DMS114 treated with DMSO at 0.1 percent for 48 hours (cell line): ENCODE data around the gene AGAP1.

Experiments
- DNase-seq: peaks from one replicate; lab custom pipeline; 2025; ENCODE audit not compliant: unreplicated experiment; lab: John Stamatoyannopoulos, UW

The AGAP1 gene

DNA sequence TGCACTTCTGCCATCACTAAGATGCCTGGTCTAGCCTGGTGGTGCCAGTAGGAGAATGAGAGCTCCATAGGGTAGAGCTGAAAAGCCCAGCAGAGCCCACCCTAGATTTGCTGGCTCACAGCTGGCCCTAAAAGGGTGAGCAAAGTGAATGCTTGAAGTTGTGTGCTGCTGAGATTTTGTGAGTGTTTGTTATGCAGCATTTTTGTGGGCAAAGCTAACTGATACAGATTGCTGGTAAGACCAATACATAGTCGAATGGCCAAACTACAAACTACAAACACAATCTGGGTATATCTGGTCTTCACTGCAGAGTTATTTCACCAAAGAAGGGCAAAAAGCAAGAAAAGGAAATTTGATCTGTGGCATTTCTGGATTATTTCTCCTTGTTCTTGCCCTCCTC lies 7.1 kb upstream of the AGAP1 start:
- no peak for DNase-seq

GRCh38 chr2:235489897-235490296 lies 3.9 kb upstream of the AGAP1 start:
- no peak for DNase-seq

- peak; percentile 4 for DNase-seq
Measured at GRCh38 chr2:235492850-235493344, 946 bp upstream of the AGAP1 start.

GRCh38 chr2:235493402-235493774 lies 455 bp upstream of the AGAP1 start:
- no peak for DNase-seq

DNA sequence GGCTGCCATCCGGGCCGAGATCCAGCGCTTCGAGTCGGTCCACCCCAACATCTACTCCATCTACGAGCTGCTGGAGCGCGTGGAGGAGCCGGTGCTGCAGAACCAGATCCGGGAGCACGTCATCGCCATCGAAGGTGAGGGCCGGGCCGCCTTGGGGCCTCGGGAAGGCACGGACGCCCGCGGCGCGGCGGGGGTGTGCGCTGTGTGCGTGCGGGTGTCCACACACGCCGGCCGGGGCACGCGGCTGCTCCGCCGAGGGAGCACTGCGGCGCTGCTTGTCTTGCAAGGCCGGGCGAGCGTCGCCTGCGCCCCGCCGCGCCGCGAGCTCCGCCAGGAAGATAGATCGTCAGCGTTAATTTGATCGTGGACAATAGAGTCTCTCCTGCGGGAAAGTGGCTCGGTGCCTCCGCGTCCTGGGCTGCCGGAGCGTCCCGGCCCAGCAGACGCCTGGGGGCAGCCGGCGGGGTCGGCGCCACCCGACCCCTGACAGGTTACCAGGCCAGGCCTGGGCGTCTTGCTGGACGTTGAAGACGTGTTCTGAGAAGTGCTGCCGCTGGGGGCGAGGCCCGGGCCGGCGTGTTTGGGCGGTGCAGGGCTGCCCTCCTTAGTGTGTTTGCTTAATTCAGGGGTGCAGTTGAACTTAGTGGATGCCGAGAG lies 1.0 kb downstream of the AGAP1 start:
- DNase-seq: no peak

- no peak for DNase-seq
Measured at GRCh38 chr2:235495373-235496238, 1.8 kb downstream of the AGAP1 start.

DNA sequence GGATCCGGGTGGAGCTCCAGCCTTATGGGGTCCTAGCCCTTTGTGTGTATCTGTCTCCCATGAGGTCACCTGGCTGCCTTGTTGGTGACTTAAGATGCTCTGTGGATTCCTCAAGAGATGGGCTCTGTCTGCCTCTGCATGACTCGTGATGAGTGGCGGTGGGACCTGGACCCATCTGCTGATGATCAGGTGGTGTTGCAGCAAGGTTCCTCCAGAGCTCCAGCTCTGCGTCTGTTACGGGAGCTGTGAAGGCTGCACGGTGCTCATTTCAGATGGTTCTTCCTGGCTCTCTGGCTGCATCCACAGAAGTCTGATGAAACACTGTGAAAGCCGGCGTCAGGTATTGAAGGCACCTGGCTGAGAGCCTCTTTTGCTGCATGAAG lies 2.4 kb downstream of the AGAP1 start:
- no peak for DNase-seq

DNA sequence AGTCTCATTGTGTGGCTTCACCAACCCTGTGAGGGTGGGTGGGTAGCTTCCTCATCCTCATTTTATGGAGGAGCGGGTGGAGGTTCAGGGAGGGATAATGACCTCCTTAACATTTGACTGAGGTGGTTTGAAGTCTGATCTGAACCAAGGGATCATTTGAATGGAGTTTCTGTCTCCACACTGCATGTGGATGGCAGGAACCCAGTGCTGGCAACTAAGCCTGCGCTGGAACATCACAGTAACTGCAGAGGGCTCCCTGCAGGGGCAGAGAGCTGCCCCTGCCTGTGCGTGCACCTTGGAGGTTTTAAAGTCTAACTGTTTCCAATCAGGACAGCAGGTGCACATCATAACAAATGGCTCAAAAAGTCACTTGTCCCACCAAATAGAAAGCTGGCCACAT lies 3.3 kb downstream of the AGAP1 start:
- DNase-seq: no peak

DNA sequence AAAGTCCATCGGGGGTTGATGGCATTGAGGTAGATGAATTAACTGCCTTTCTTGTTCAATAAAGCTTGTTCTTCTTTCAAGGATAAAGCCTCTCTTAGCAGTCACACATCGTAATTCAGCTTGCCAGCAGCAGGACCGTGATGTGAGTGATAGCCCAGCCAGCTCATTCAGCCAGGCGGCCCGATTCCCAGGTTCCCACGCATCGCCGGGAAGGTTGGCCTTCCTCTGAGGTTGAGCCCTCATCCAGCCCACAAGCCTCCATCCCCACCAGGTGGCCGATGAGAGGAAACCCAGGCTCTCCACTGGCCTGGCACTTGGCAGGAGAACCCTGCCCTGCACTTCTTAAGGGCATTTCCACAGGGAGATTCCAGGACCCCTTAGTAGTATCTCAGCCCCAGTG lies 4.7 kb downstream of the AGAP1 start:
- DNase-seq: no peak

DNA sequence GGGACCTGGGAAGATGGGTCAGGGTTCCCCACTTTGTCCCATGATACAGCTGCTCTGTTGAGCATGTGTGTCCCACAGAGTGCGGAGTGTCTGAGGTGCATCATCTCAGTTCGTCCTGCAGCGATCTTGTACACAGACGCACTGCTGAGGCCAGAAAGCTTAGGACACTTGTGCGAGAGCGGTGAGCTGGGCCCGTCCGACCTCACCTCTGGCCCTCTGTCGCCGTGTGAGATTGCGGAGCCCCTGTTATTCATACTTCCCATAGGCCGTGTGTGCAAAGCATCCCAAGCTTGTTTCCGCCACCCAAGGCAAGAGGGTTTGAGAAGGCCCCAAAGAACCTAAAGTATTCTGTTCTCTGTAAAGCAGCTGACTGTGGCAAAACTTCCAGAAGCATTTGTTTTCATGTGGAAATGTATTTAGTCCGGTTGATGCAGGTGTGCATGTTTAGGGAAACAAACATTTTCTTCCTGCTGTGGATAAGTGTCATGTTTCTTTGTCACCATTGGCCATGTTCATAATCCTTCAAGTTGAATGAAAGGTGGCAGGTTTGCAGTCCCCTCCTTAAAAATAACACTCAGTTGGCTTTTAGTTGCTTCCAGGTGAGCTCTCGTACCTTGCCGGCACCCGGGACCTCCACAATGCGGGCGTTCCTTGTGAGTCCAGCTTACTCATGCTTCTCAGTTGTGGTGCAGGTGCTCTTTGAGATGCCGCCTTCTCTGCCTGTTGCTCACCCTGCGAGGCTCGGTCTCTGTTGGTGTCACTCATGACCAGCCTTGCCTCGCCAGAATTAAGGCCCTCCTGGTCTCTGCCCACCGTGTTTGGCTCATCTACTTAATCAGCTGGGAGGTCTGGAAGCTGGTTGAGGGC lies 5.3 kb downstream of the AGAP1 start:
- no peak for DNase-seq

DNA sequence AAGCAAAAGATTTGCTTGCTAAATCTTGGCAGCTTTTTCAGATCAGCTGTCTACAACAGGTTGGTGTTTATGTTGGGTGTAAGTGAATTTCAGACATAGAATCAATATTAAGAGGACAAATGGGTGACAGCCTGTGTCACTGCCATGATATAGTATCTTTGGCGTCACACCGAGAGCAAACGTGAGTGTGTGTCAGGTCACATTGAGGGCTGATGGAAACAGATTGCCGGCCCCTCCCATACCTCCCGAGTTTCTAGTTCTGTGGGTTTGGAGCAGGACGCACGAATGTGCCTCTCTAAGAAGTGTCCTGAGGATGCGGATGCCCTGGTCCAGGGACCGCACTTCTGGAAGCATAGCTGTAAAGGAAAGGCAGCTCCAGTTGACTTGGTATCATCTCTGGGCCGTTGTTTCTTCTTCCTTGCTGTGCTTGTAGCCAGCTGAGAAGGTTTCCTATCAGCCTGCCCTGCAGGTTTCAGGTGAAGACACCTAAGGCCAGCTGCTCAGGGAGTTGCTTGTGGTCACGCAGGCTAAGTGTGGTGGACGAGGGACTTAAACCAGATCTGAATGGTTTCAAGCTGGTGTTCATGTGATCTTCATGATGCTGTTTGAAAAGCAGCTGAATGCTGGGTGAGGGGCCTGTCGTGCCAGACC lies 6.4 kb downstream of the AGAP1 start:
- DNase-seq: no peak

DNA sequence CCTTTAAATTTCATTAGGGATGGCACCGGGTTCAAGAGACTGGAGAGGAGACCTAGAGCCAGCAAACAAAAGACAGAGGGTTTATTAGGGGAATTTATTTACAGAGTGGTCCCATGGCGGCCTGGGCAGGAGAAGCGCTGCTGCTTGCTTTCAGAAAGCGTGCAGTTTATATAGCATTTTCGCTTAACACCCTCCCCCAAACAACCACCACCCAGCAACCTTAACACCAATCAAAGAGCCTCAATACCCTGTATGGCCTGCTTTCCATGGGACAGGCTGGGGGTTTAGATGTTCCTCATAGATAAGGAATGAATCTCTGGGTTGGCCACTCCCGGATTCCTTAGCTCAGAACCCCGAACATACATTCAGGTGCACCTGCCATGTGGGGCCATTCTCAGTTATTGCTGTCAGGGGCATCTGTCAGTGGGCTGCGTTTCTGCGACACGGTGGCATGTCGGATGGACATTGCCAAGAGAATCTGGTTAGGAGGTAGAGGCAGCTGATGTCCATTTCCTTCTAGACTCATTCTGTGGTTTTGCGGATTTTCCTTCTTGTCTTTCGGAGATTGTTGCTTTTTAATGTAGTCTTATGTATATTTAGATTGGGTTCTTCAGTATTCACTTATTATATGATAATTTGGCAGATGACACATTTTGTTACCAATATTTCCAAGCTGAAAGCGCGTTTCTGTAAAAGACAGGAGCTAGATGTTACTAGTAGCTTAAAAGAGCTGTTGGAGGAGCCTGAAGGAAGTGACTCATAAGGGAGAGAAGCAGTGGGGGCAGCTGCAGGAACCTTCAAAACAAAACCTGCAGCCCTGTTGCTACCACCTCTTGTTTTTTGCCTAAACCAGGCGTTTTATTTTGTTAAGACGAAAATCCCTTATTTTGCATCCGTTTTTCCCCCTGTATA lies 7.2 kb downstream of the AGAP1 start:
- DNase-seq: no peak

DNA sequence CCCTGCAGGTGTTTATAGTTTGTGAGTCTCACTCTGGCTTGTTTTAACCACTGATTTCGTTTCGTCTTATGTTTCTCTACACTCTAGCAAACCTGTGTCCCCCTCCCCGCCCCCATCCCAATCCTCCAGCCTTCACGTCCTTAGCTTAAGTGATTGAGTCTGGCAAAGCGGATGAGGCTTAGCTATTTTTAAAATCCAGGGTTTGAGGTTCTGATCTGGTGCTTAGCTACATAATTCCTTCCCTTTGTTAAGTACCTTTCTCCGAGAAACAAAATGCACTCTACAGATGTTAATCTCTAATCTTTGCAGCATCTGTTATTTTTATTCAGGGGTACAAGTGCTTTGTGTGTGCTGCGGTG lies 7.8 kb downstream of the AGAP1 start:
- DNase-seq: no peak

DNA sequence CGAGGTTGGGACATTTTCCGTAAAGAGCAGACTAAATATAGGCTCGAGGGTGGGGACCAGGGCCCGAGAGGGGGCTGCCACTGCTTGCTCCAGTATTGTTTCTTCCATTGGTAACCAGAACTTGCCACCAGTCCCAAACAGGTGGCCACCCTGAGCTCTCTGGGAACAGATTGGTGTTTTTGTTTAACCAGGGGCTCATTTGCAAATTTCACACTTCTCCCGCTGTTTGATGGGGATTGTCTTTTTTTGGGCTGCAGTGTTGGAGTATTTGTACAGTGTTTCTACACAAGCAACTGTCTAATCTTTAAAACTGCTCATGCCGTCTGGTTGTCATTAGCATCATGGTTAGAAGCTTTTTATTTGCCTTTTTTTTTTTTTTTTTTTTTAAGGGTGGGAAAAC lies 8.5 kb downstream of the AGAP1 start:
- DNase-seq: no peak

DNA sequence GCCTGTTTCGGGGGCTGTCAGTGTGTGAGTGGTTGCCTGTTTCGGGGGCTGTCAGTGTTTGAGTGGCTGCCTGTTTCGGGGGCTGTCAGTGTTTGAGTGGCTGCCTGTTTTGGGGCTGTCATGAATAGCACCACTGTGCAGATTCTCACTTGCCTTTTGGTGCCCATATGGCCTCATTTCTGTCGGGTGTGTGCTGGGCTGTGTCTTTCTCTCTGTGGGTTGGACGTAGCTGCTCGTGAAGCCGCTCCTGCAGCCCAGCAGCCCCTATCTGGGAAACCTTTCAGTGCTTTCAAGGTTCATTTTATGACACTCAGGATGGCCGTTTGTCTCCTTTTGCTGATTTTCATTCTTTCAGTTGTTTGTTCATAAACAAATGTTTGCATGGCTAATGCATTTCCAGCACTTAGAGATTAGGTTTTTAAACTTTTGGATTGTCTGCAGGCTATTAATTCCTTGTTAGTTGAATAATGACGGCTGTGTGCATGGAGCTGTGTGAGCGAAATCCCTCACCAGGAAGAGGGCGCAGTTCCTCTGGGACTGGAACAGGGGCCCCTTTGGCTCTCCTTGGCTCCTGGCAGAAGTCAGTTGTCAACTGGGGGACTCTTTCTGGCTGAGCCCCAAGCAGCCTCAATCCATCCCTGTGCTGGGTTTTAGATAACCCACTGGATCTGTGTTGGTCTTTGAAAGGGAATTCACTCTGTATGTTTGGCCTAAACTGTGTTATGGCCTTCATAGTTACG lies 10.8 kb downstream of the AGAP1 start:
- DNase-seq: no peak

GRCh38 chr2:235505181-235505741 lies 11.4 kb downstream of the AGAP1 start:
- no peak for DNase-seq

- no peak for DNase-seq
Measured at GRCh38 chr2:235506291-235506996, 12.6 kb downstream of the AGAP1 start.

GRCh38 chr2:235506997-235507615 lies 13.3 kb downstream of the AGAP1 start:
- DNase-seq: no peak
